Measurements from ENCODE around the gene BROX. TPM values are rescaled to one million over a fixed set of nuclear protein-coding genes. Genes with fewer than 3 reads are reported as not detected.

BROX gene
- total and polyA plus RNA-seq, 2 donors (not counting 3 experiments of a cell fraction or from before 2014, with no cell fraction given): 7.3 to 39.7 TPM

DNA sequence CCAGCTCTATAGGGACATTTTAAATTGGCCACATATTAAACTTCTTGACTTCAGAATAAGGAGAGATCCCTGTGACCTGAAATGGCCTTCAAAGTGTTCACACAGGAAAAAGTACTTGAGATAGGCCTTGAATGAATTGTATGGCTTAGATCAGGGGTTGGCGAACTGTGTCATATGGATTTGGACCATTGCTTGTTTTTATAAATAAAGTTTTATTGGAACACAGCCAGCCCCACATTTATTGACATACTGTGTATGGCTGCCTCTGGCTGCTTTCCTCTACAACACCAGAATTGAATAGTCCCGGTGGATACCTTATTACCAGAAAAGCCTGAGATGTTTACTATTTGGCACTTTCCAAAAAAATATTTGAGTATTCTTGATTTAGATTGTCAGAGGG is 4.0 kb downstream of the BROX start:
- BruUV-seq (replicated peaks): no TSS peak
- TF ChIP-seq GATA2 (IDR thresholded peaks at IDR 0.05; ENCODE audit: insufficient read depth, insufficient read length, low read depth, low read length): no peak
- no peaks in the 10 kb centered on the region for H4K20me1 ChIP-seq (replicated peaks; ENCODE audit: control insufficient read depth, extremely low read depth, insufficient read depth, low read length)
- DNase-seq (ENCODE audit: low read depth, low spot score) (no peak), FAIRE-seq (no peak)
- H3K4me3 ChIP-seq (replicated peaks in 1 of 3; ENCODE audit: insufficient read depth in 1 of 3, low read depth in 1 of 3, low read length in 3 of 3): no peak overlapping the region
- H3K9ac ChIP-seq (replicated peaks; ENCODE audit: extremely low read depth, insufficient read depth, low read length): no peak overlapping the region
- no peaks in the 10 kb centered on the region for H3K9me1 ChIP-seq (replicated peaks; ENCODE audit: control insufficient read depth, extremely low read depth, insufficient read depth, low read length)
- peaks cover 5% of the 10 kb centered on the region for H3K4me1 ChIP-seq (ENCODE audit: control insufficient read depth, extremely low read depth, insufficient read depth, low read length)
- intact Hi-C loops (cut with micrococcal nuclease): loop anchor here (10.0 kb wide), 1 partner anchor 278 kb away; no protein-coding TSS in a partner anchor
- CTCF ChIA-PET: interaction anchor here (1.4 kb wide), 1 partner anchor 374 kb away, joined by 5 read pairs; no protein-coding TSS in a partner anchor
- POLR2A ChIA-PET: no interaction called here
- H3K4me2 ChIP-seq (ENCODE audit: insufficient read depth, low read length): no peak overlapping the region
- dilution Hi-C loops (cut with MboI; ENCODE audit: extremely low pct_ligation_motif_present, low sequenced_read_pairs): no loop called here
- H3K27ac ChIP-seq (ENCODE audit: insufficient read depth, low read depth, low read length): no peak overlapping the region
- H2AFZ ChIP-seq (ENCODE audit: low read depth, low read length): no peak overlapping the region
- peaks cover 14% of the 10 kb centered on the region for H3K79me2 ChIP-seq (ENCODE audit: control insufficient read depth, insufficient read depth, low read length)
- H3K9me3 ChIP-seq (replicated peaks; ENCODE audit: control insufficient read depth, insufficient read depth, low read length): no peaks in the 10 kb centered on the region
- no peaks in the 10 kb centered on the region for H3K27me3 ChIP-seq (ENCODE audit: control insufficient read depth in 2 of 2, insufficient read depth in 2 of 2, low read length in 2 of 2)
- H3K36me3 ChIP-seq (ENCODE audit: control insufficient read depth in 2 of 2, extremely low read depth in 1 of 2, insufficient read depth in 2 of 2, low read length in 2 of 2): peaks cover 6 to 12% of the 10 kb centered on the region in 2 experiments

DNA sequence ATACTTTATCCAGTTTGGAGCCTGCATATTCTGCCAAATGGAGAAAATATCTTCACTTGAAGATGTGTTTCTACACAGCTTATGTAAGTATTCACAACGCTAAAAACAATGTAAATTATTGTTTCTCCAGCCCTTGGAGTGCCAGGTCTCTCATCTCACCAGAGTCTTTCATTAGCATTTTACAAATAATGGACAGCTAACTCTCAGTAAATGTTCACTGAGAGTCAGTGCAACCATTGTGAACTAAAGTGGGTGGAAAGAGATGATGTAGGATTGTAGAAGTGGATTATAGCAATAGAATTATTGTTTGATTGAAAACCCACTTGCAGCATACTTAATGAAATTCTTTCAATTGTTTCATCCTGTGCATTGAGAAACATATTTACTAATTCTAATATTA is 16.4 kb downstream of the BROX start:
- H3K27ac ChIP-seq (ENCODE audit: insufficient read depth, low read depth, low read length): no peak overlapping the region
- intact Hi-C loops (cut with micrococcal nuclease) (no loop called here), dilution Hi-C loops (cut with MboI; ENCODE audit: extremely low pct_ligation_motif_present, low sequenced_read_pairs) (no loop called here)
- TF ChIP-seq, protein P1, sequence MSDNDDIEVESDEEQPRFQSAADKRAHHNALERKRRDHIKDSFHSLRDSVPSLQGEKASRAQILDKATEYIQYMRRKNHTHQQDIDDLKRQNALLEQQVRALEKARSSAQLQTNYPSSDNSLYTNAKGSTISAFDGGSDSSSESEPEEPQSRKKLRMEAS (IDR thresholded peaks at IDR 0.05; ENCODE audit: insufficient read depth, insufficient read length): no peak
- TF ChIP-seq JUN (IDR thresholded peaks at IDR 0.05; ENCODE audit: borderline replicate concordance, insufficient read depth, insufficient read length, low read depth) (no peak), POLR2AphosphoS5 (IDR thresholded peaks at IDR 0.05; ENCODE audit: insufficient read depth, low read depth, low read length) (no peak), EZH2 (IDR thresholded peaks at IDR 0.05; ENCODE audit: borderline replicate concordance, low read depth, low read length, severe bottlenecking) (no peak)
- H3K36me3 ChIP-seq (ENCODE audit: control insufficient read depth in 2 of 2, extremely low read depth in 1 of 2, insufficient read depth in 2 of 2, low read length in 2 of 2): peaks cover 13 to 30% of the 10 kb centered on the region in 2 experiments
- H3K4me3 ChIP-seq (replicated peaks in 1 of 3; ENCODE audit: insufficient read depth in 1 of 3, low read depth in 1 of 3, low read length in 3 of 3): no peak overlapping the region
- FAIRE-seq: no peak
- no TSS peak for BruUV-seq (replicated peaks)
- no peak for DNase-seq (ENCODE audit: low read depth, low spot score)
- H2AFZ ChIP-seq (ENCODE audit: low read depth, low read length): no peak overlapping the region
- POLR2A ChIA-PET: no interaction called here
- H3K9me1 ChIP-seq (replicated peaks; ENCODE audit: control insufficient read depth, extremely low read depth, insufficient read depth, low read length): no peaks in the 10 kb centered on the region
- no peaks in the 10 kb centered on the region for H4K20me1 ChIP-seq (replicated peaks; ENCODE audit: control insufficient read depth, extremely low read depth, insufficient read depth, low read length)
- CTCF ChIA-PET: interaction anchor here (0.9 to 2.0 kb wide), 2 partner anchors 8 to 10 kb away, joined by 6 read pairs; partner anchors contain the start of gene FAM177B
- no peak overlapping the region for H3K9ac ChIP-seq (replicated peaks; ENCODE audit: extremely low read depth, insufficient read depth, low read length)
- H3K4me2 ChIP-seq (ENCODE audit: insufficient read depth, low read length): no peak overlapping the region
- no peaks in the 10 kb centered on the region for H3K9me3 ChIP-seq (replicated peaks; ENCODE audit: control insufficient read depth, insufficient read depth, low read length)
- H3K79me2 ChIP-seq (ENCODE audit: control insufficient read depth, insufficient read depth, low read length): no peaks in the 10 kb centered on the region
- H3K4me1 ChIP-seq (ENCODE audit: control insufficient read depth, extremely low read depth, insufficient read depth, low read length): no peaks in the 10 kb centered on the region
- no peaks in the 10 kb centered on the region for H3K27me3 ChIP-seq (ENCODE audit: control insufficient read depth in 2 of 2, insufficient read depth in 2 of 2, low read length in 2 of 2)

Measured in endothelial cell of umbilical vein (primary cell).